Activated CD8-positive, alpha-beta memory T cell treated with anti-CD3 and anti-CD28 coated beads, Interleukin-2, amount 50 U/mL, for 1 hour (primary cell): ENCODE results near the gene PRPF38A.

ENCODE experiments used
- DNase-seq: peaks from one replicate; pipeline ENCODE4 v3.0.0-alpha.2; 2020; ENCODE audit errors: extremely low read depth

The PRPF38A gene

DNA sequence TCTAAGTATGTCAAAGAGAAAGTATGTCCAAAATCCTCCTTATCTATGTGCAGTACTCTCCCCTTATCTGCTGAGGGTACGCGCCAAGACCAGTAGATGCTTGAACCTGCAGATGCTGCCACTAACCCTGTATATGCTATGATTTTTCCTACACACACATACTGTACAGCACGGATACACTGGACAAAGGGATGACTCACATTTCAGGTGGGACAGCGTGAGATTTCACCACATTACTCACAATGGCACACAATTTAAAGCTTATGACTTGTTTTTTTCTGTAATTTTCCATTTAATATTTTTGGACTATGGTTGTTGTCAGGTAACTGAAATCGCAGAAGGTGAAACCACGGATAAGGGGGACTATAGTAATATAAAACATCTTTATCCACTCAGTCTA lies 4.3 kb upstream of the PRPF38A start:
- no peak for DNase-seq

DNA sequence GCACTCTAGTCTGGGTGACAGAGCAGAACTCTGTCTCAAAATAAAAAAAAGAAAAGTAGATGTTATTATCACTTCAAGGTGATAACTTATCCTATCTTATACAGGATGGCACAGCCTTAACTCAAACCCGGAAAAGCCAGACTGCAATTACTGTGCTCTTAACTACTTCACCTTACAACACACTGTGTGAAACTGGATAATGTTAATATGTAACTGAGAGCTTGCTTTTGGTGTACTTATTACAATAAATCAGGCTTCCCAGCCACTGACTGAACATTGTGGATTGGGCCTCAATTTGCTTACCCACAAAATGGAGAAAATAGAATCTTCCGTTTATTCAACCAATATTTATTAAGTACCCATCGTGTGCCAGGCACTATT lies 1.6 kb upstream of the PRPF38A start:
- no peak for DNase-seq

DNA sequence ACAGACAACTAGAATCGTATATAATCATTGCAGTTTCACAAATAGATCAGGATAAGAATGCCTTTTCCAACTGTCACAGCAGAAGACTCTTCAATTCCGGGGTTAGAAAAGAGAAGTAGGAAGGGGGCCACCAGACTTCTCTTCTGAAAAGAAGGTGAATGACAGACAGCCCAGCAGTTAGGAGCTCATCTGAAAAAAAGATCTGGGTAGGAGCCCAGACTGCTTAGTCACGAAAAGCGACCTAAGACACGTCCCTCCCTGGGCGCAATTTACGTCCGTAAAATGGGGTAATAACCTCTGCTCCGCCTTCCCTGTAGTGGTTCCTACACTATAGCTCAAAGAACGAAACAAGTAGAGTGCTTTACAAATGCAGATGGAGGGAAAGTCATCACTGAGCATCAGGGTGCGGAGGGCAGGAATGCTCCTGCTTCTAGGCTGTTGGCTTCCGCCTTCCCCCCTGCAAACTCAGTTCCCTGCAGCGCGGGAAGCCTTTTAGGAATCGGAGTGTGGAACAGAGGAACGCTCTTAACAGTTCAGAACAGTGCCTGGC lies 761 bp upstream of the PRPF38A start:
- no peak for DNase-seq

DNA sequence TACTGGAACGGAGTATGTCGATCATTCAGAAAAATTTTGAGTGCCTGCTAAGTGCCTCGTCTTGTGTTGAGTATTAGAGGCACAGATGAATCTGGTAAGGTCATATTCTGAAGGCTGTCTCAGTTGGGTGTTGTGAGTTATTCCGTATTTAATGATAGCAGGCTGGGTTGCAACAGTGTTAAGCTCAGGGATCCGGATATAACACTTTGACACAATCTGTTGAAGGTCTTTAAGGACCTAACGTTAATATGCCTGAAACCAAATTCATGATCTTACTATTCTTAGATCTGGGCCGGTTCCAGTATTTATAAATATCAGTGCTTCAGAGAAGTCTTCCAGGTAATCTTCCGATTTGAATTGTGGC lies 555 bp downstream of the PRPF38A start:
- DNase-seq = no peak

DNA sequence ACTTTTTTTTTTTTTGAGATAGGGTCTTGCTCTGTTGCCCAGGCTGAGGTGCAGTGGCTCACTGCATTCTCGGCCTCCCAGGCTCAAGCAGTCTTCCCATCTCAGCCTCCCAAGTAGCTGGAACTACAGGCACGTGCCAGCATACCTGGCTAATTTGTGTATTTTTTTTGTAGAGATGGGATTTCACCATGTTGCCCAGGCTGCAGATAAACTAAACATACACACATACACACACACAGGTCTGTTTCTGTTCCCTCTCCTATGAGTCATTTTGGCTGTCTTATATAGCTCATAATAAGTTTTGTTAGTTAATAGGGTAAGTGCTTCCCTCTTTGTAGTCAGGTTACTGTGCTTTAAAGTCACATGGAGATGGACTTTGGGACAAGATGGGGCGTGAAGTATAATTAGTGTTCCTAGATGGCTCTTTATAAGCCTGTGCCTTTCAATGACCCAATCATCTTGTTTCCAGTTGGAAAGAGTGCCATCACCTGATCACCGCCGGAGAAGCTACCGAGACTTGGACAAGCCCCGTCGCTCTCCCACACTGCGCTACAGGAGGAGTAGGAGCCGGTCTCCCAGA lies 9.1 kb downstream of the PRPF38A start:
- no peak for DNase-seq

DNA sequence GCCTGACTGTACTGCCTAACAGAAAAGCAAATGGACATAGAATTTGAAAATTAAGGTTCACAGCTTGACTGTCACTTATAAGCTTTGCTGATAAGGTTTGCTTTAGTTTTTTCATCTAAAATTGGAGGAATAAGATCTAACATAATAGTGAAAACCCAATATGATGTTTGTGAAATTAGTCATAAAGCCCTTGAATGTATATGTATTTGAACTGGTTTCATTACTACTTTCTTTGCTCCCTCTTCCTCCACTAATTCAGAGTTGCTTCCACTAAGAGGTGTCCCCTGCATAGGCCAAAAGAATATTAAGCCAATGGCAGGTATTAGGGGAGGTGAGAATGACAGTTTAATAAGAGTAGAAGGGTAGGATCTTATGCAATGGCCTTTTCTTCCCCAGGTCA lies 10.5 kb downstream of the PRPF38A start:
- DNase-seq = no peak

DNA sequence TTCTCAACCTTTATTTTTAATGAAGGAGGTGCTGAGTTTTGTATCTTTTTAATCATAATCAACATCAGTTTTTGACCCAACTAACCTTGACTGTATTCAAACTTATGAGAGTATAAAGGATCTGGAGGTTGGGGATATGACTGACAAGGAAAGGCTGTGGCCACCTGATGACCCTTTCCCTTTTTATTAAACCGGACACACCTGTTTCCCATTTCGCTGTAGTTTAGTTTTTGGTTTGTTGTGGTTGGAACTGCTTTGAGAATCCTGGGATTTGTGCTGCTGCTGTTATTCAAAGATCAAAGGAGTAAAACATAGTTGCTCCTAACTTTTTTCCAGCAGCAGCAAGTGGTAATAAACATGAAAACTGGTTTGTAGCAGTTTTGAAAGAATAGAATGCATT lies 12.4 kb downstream of the PRPF38A start:
- no peak for DNase-seq

DNA sequence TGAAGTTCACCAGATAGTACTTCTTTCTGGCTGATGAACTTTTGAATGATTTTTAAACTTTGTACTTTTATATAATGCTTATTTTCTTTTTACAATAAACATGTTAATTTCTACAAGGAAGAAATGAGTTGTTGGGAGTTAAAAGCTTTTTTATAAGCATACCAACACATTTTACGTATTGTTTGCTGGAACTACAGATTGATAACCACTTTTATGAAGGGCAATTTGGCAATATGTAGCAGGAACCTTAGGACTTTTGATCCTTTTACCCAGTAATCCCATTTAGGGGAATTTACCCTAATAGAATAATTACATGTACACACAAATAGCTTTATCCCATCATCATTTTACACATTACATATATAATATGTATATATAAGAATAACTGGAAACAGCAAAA lies 16.3 kb downstream of the PRPF38A start:
- no peak for DNase-seq

DNA sequence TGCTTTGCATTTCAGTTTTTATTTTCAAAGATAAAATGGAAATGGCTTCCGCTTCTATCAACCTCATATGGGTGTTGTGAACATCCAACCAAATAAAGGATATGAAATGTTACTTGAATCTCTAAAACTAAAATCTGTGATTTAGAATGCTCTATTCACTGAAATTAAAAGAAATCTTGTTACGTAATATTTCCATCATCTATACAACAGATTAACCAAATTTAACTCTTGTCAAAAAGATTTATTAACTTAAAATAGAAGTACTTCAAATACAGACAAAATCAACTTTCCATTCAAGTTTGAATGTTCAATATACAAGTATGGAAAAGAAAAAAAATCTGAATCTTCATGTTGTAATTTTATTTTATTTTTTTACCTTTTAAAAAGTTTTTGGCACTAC lies 18.7 kb downstream of the PRPF38A start:
- DNase-seq = no peak

DNA sequence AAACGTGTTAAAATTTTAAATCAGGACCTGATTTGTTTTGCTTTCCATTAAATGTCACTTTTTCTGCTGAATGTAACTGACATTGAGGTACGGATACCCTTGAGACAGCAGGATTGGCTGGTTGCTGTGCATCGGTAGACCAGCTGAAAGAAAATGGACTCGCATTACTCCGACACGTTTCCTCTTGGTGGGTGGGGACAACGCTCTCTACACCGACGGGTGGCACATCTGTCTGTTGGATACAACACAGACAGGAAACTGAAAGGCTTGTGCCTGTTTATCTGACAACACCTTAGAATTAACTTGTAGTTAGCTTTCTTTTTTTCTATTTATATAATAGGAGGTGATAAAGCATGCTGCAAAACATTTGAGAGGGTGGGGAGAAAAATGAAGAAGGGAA lies 19.4 kb downstream of the PRPF38A start:
- peak; percentile 46 for DNase-seq

DNA sequence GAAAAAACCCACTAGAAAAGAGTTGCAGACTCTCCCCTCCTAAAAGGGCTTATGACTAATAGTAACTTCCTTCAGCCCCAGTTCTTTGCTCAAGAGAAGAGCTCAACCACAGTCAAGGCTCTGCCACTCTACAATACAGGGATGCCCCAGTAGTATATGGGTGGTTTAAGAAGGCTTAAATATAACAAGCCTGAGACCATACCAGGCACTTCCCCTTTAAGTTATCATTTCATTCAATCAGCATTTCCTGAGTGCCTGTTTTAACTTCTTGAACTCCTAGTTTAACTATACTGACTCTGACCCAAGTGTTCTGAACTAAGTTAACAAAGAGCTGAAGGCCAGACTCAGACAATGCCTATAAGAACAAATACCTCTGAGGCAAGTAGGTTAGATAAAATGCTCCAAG lies 19.8 kb downstream of the PRPF38A start:
- DNase-seq = no peak

DNA sequence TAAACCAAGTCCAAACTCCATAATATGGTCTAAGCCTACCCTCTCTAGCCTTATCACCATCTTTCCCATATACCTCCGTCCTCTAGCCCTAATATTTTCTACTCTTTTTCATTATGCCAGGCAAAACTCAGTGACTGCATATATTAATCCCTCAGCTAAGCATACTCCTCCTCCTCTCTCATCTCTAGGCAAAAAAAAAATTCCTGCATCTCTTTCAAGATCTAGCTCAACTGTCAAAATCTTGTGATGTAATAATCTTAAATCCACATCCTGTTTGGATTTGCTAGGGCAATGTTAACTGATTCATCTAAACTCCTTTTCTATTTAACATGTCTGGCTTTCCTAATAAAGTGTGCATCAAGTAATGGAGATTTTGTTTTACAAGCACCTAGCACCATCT lies 20.4 kb downstream of the PRPF38A start:
- DNase-seq = no peak

DNA sequence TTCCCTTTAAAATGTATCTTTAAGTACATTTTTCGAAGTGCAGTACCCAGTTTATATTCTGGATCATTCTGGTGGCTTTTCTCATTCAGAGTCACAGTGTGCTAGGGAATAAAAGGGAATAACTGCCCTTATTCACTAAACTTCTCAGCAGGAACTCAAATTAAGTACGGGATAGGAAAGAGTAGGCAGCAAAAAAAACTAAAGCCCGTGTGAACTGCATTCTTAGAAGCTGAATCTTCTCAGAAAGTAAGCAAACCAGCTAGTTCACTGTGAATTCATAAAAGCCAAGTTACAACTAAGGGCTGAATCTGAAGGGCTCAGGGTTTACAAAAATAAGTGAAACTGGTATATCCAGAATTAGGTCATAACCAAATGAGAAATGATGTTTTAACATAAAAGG lies 22.0 kb downstream of the PRPF38A start:
- no peak for DNase-seq

DNA sequence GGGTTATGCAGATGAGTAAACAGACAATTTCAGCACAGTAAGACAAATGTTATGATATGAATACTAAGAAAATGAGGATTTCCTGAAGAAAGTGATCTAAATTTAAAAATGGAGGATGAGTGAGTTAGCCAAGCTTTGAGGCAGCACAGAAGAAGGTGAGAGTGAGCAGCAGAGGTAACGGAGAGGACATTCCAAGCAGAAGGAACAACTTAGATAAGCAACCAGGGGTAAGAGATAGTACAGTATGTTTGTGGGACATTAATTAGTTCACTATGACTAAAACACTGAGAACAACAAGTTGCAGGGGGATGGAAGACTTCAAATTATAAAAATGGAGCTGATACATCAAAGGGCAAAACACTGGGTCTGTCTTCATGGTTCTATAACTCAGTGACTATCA lies 22.8 kb downstream of the PRPF38A start:
- DNase-seq = no peak

DNA sequence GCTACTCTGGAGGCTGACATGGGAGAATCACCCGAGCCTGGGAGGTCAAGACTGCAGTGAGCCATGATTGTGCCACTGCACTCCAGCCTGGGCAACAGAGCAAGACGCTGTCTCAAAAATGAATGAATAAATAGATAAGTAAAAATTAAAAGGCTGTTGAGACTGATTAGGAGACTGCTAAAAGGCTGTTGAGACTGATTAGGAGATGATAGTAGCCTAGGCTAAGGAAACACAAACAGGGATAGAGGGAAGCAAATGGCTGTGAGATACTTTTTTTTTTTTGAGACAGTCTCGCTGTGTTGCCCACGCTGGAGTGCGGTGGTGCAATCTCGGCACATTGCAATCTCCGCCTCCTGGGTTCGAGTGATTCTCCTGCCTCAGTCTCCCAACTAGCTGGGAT lies 28.4 kb downstream of the PRPF38A start:
- DNase-seq = no peak

DNA sequence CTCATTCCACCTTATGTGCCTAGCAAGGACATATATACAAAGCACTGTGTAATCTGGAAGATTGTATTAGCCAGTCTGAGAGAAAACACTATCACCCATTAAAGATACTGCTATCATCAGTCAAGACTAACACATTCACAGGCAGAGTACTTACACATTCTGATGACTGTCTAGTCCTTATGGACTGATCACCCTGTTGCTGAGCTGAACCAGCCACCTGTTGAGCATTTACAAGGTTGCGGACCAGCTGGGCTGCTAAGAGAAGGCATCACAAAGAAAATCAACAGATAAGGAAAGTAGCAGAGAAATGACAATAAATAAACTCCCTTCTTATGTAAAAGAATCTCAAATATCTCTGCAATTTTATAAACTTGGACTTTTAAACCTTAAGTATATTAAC lies 30.8 kb downstream of the PRPF38A start:
- DNase-seq = no peak

DNA sequence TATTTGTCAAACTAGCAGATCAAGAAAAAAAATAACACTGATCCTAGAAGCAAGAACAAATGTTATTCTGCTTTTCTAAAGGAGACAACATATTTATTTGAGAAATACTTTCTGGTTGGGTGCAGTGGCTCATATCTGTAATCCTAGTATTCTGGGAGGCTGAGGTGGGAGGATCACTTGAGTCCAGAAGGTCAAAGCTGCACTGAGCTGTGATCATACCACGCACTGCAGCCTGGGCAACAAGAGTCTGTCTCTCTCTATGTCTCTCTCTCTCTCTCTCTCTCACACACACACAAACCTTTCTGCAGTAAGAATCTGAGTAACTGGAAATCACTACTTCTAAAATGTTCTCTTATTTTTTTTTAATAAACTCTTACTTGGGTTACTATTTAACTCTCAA lies 31.2 kb downstream of the PRPF38A start:
- DNase-seq = no peak

DNA sequence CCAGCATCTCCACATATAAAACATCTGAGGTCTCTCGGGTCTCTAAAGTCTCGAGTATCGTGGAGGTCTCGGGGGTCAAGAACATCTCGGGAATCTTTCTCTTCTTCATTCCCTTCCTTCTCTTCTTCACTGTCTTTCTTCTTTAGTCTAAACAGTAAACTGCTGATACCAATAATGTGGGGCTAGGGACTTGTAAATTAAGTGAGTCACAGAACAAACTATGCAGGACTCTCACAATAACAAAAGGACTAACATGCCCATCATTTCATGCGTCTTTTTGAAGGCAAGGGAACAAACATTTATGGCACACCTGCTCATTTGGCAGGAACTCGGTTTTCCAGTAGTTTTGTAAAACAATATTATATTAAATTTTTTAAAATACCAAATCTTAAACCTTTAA lies 32.4 kb downstream of the PRPF38A start:
- no peak for DNase-seq

DNA sequence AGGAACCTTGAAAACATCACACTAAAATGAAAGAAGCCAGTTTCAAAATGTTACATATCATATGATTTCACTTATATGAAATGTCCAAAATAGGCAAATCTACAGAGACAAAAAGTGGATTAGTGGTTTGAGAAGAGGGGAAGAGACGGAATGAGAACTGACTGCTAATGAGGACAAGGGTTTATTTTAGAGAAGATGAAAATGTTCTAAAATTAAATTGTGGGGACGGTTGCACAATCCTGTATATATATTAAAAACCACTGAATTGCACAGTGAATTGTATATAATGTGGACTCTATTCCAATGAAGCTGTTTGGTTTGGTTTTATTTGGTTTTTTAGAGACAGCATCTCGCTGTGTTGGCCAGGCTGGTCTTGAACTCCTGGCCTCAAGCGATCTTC lies 35.6 kb downstream of the PRPF38A start:
- DNase-seq = no peak

DNA sequence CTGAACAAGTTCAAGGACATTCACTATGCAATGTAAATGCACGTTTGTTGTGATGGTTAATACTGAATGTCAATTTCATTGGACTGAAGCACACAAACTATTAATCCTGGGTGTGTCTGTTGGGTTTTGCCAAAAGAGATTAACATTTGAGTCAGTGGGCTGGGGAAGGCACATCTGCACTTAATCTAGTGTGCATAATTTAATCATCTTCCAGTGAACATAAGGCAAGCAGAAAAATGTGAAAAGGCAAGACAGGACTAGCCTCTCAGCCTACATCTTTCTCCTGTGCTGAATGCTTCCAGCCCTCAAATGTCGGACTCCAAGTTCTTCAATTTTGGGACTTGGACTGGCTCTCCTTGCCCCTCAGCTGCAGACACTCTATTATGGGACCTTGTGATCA lies 40.1 kb downstream of the PRPF38A start:
- no peak for DNase-seq

DNA sequence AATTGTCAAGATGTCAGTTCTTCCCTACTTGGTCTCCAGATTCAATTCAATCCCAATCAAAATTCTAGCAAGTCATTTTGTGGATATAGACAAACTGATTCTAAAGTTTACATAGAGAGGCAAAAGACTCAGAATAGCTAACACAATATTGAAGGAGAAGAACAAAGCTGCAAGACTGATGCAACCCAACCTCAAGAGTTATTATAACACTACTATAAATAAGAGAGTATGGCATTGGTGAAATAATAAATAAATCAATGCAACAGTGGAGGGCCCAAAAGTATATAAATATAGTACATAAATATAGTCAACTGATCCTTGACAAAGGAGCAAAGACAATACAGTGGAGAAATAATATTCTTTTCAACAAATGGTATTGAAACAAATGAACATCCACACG lies 49.7 kb downstream of the PRPF38A start:
- no peak for DNase-seq

DNA sequence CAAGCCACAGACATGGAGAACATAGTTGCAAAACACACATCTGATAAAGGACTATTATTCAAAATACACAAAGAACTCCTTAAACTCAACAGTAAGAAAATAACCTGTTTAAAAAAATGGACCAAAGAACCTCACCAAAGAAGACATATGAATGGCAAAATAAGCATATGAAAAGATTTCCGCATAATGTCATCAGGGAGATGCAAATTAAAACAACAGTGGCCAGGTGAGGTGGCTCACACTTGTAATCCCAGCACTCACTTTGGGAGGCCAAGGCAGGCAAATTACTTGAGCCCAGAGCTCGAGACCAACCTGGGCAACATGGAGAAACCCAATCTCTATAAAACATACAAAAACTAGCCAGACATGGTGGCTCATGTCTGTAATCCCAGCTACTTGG lies 50.4 kb downstream of the PRPF38A start:
- DNase-seq = no peak

DNA sequence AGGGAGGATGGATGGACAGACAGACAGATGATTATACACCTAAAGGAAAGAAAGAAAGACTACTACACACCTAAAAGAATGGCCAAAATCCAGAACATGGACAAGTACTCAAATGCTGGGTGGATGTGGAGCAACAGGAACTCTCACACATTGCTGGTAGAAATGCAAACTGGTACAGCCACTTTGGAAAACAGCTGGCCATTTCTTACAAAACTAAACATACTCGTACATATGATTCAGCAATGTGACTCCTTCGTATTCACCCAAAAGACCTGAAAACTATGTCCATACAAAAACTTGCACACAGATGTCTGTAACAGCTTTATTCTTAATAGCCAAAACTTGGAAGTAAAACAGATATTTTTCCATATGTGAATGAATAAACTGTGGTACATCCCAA lies 51.3 kb downstream of the PRPF38A start:
- DNase-seq = no peak

DNA sequence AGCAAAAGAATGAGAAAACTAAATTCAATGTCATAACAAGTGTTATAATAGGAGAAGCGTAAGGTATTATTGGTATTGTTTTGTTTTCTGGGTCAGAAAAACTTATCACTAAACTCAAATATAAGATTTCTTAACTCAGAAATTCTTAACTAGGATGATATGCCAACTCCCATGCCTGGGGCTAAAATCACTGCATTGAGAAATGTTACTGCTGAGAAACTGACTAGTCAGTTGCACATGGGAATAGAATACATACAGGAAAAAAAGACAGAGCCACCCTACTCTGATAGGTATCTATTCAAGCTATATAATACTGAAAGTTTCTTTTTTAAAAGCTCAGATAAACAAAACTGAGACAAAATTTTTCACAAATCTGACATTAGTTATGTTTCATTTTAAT lies 56.3 kb downstream of the PRPF38A start:
- no peak for DNase-seq

DNA sequence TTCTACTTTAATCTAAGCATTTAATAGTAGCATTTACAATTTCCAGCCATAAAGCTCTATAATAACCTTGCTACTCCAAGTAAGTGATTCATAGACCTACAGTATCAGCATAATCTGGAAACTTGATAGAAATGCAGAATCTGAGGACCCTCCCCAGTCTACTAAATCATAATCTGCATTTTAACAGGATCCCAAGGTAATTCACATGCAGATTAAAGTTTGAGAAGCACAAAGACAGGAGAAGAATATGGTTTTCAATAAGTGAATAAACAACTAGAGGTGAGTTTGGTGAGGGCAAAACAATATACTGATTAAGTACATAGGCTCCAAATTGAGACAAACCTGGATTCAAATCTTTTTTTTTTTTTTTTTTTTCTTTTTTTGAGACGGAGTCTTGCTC lies 57.4 kb downstream of the PRPF38A start:
- no peak for DNase-seq
